ENCODE measurements around the gene LGALSL.

LGALSL gene

GRCh38 chr2:64498438-64498837, 44.5 kb downstream of the LGALSL start:
- no peak for DNase-seq (ENCODE audit: low read depth)

GRCh38 chr2:64500549-64500948, 46.6 kb downstream of the LGALSL start:
- DNase-seq (ENCODE audit: low read depth): no peak

- no peak for DNase-seq (ENCODE audit: low read depth)
Measured at GRCh38 chr2:64501946-64502345, 48.0 kb downstream of the LGALSL start.

GRCh38 chr2:64502860-64503259, 48.9 kb downstream of the LGALSL start:
- DNase-seq (ENCODE audit: low read depth): no peak

GRCh38 chr2:64504774-64505720, 51.1 kb downstream of the LGALSL start:
- no peak for DNase-seq (ENCODE audit: low read depth)

GRCh38 chr2:64506686-64507085, 52.7 kb downstream of the LGALSL start:
- no peak for DNase-seq (ENCODE audit: low read depth)
